Small intestine (tissue), 7 donors: ENCODE results near the gene MAN1C1. TPM values are rescaled to one million over a fixed set of nuclear protein-coding genes. Genes with fewer than 3 reads are reported as not detected.

ENCODE experiments used
- DNase-seq, 2 donors: peaks; one replicate each; pipeline versions ENCODE4 v3.0.0 to v3.0.0-alpha.2; 2013
- FAIRE-seq: peaks from 2 replicates; lab custom pipeline; 2012; peaks lifted over from hg19 to GRCh38; lab: Jason Lieb, UNC
- H3K27ac ChIP-seq, 3 donors: one replicate each; pipeline ENCODE4 v1.5.1; 2013; ENCODE audit warnings: low read length in 2 of 3, mild to moderate bottlenecking in 2 of 3, control low read depth in 1 of 3, inconsistent platforms in 1 of 3, low read depth in 1 of 3, moderate library complexity in 1 of 3
- H3K27me3 ChIP-seq, 3 donors: one replicate each; pipeline ENCODE4 v1.6.1; 2013; ENCODE audit warnings: low read length in 3 of 3, inconsistent platforms in 1 of 3; ENCODE audit not compliant: control insufficient read depth in 3 of 3, insufficient read depth in 3 of 3
- H3K36me3 ChIP-seq, 3 donors: one replicate each; pipeline ENCODE4 v1.6.1; 2013; ENCODE audit warnings: low read length in 3 of 3, inconsistent platforms in 1 of 3, low read depth in 1 of 3, mild to moderate bottlenecking in 1 of 3, moderate library complexity in 1 of 3; ENCODE audit not compliant: control insufficient read depth in 3 of 3, insufficient read depth in 2 of 3
- H3K4me1 ChIP-seq, 3 donors: one replicate each; pipeline ENCODE4 v1.6.1; 2013; ENCODE audit warnings: low read length in 2 of 3, inconsistent platforms in 1 of 3, low read depth in 1 of 3, mild to moderate bottlenecking in 1 of 3, moderate library complexity in 1 of 3; ENCODE audit not compliant: control insufficient read depth in 3 of 3, insufficient read depth in 2 of 3
- H3K4me3 ChIP-seq, 3 donors: one replicate each; pipeline ENCODE4 v1.5.1; 2013; ENCODE audit warnings: low read length in 3 of 3, control low read depth in 1 of 3, inconsistent platforms in 1 of 3, low read depth in 1 of 3, mild to moderate bottlenecking in 1 of 3, moderate library complexity in 1 of 3
- H3K9me3 ChIP-seq, 2 donors: one replicate each; pipeline ENCODE4 v1.6.1; 2013; ENCODE audit warnings: low read depth in 1 of 2, low read length in 1 of 2; ENCODE audit not compliant: control insufficient read depth in 2 of 2, insufficient read depth in 1 of 2
- WGBS, 3 donors: extraction: QIAGEN DNeasy Blood & Tissue Kit; methylation state at CpG; one replicate each; pipeline ENCODE4 v1.1.7; 2013; 5-methylcytosine and 5-hydroxymethylcytosine counted together
- polyA plus RNA-seq, 4 donors: library from polyadenylated mRNA; stranded (reverse) in 3 of 4; unstranded in 1 of 4; fragments of 200-250 nt in 3 of 4; fragments of 120-200 nt in 1 of 4; gene quantifications; one replicate each; pipeline versions ENCODE4 v1.2.1 to v1.2.3, GENCODE V29; 2013
- donor health status: healthy with polysubstance abuse.
- donor health status: control.
- donor health status: control.
- donor health status: Bipolar disorder and iron deficiency.
- donor health status: healthy.

Gene MAN1C1
- polyA plus RNA-seq, 4 donors: 0.67 to 12.1 (median 3.4) TPM

DNA sequence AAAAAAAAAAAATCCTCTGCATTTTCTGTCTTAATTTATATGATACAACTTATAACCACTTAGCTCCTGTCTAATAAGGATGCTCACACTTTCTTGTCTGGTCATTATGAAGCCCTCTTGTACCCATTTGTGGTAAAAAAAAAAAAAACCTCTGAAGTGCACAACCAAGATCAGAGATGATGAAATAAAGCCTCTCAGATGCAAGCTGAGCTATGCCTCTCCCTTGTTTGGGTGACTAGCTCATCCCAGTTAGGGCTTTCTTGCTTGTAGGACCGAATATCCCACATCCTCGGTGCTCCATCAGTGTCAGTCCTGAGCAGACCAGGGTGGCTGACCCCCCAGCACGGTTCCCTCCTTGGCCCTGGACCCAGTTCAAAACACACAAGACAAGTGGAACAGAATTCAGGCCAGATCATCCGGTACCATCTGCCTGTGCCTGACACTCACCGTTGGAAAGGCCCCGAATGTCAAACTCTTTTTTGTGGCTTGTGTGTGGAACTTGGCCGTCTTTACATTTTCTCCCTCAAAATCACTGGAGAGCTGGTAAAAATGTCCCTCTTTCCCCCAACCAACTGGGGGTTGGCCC is 177.1 kb downstream of the MAN1C1 start:
- DNase-seq (no peak), FAIRE-seq (no peak)
- Histone ChIP-seq H3K9me3 (no peaks in the 10 kb centered on the region), H3K4me1 (peaks cover 0 to 33% (median 0%) of the 10 kb centered on the region in 3 donors), H3K4me3 (no peak overlapping the region), H3K36me3 (peaks cover 0 to 7% (median 0%) of the 10 kb centered on the region in 3 donors), H3K27ac (no peak overlapping the region), H3K27me3 (no peaks in the 10 kb centered on the region)
- WGBS, 3 donors: 67 to 79% (median 76%) methylated on average over 7 of the region's 7 CpGs

DNA sequence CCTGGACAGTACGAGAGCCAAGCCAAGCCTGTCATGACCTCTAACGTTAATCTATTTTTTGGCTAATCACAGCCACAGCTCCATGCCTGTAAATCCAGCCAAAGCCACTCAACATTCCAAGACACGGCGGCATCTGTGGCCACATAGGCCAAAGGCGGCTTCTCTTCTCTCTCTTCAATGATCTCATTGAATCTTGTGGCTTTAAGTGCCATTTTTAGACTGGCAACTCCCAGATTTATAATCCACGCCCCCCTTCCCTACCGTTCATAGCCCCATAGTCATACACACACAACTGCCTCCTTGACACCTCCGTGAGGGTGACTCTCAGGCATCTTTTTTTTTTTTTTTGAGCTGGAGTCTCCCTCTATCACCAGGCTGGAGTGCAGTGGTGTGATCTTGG is 177.7 kb downstream of the MAN1C1 start:
- Histone ChIP-seq H3K27me3 (no peaks in the 10 kb centered on the region), H3K36me3 (peaks cover 0 to 7% (median 0%) of the 10 kb centered on the region in 3 donors), H3K4me3 (no peak overlapping the region), H3K4me1 (peaks cover 0 to 39% (median 0%) of the 10 kb centered on the region in 3 donors), H3K27ac (no peak overlapping the region), H3K9me3 (no peaks in the 10 kb centered on the region)
- FAIRE-seq (no peak), DNase-seq (no peak)
- 64 to 76% (median 75%) methylated on average over 8 of the region's 8 CpGs for WGBS, 3 donors

DNA sequence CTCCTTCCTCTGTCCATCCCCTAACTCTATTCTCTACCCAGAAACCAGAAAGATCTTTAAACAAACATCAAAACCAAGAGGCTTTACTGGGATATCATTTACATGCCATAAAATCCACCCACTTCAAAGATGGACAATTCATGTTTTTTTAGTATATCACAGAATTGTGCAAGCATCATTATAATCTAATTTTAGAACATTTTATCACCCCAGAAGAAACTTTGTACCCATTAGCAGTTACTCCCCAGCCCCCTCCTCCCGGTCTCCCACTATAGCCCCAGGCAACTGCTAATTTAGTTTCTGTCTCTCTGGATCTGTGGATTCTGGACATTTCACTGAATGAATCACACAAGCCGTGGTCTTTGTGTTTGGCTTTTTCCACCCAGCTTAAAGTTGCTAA is 178.6 kb downstream of the MAN1C1 start:
- WGBS, 3 donors: 9 to 50% (median 33%) methylated on average over 2 of the region's 2 CpGs
- DNase-seq (peak in 1 of 2 donors; percentile 73), FAIRE-seq (no peak)

DNA sequence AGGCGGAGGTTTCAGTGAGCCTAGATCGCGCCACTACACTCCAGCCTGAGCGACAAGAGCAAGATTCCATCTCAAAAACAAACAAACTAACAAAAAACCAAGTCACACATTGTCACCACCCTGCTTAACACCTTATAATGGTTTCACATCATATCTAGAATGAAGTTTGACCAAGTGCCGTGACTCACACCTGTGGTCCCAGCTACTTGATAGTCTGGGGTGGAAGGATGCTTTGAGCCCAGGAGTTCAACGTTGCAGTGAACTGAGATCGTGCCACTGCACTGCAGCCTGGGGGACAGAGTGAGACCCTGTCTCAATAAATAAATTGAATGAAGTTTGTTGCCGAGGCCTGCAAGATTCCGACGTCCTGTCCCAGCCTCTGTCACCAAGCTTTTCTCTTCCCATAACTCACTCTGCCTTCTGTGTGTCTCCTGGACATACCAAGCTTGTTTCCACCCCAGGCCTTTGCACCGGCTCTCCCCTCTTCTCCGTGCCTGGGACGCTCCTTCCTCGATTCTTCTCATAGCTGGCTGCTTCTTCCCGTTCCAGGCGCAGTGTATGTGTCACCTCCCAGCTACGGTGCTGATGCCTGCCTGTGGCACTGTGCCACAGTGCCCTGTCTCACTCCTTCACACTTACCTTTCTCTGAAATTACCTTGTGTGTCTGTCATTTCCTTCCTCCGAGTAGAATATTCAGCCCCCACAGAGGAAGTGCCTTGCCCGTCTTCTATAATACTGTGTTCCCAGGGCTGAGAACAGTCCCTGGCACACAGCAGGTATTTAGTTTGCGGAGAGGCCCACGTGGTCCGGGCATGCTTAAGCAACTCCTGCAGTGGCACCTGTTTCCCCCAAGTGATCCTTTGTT is 179.6 kb downstream of the MAN1C1 start:
- 41 to 61% (median 42%) methylated on average over 22 of the region's 22 CpGs for WGBS, 3 donors
- DNase-seq: peak; percentile 20 to 69
- Histone ChIP-seq H3K27me3 (no peaks in the 10 kb centered on the region), H3K4me3 (no peak overlapping the region), H3K4me1 (peaks cover 2 to 51% (median 5%) of the 10 kb centered on the region in 3 donors), H3K36me3 (peaks cover 0 to 7% (median 0%) of the 10 kb centered on the region in 3 donors), H3K27ac (peak overlapping the region in 1 of 3 donors; percentile 85), H3K9me3 (no peaks in the 10 kb centered on the region)
- no peak for FAIRE-seq

More for the DNA sequence above, 178.6 kb downstream of the MAN1C1 start:
- H3K9me3 ChIP-seq: no peaks in the 10 kb centered on the region
- peaks cover 0 to 44% (median 0%) of the 10 kb centered on the region in 3 donors for H3K4me1 ChIP-seq
- H3K36me3 ChIP-seq: peaks cover 0 to 7% (median 0%) of the 10 kb centered on the region in 3 donors
- H3K27me3 ChIP-seq: no peaks in the 10 kb centered on the region
- H3K4me3 ChIP-seq: no peak overlapping the region
- peak overlapping the region in 1 of 3 donors; percentile 85 for H3K27ac ChIP-seq

DNA sequence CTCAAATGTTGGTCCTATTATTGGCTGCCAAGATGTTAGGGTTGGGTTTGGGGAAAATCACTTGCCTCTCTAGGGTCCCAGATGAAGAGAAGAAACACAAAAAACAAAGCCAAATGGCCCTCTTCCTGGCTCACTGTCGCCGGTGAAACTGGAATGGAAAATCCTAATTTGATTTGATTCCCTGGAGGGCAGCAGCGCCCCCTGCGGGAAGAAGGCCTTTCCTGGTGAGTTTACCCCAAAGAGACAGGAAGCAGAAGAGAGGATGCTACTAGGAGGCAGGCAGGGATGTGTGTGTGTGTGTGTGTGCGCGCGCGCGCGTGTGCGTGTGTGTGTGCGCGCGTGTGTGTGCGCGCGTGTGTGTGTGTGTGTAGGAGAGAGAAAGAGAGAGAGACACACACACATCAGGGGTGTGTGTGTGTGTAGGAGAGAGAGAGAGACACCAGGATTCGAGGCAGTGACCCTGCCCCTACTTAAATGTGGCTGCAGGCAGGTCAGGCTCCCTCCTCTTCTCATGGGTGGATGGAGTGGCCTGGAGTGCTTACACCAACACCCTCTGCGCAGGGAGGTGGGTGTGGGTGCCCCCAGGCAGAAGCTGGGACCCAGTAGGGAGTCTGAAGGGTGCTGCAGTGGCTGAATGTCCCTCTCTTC is 180.3 kb downstream of the MAN1C1 start:
- 7 to 8% (median 8%) methylated on average over 15 to 19 of the region's 19 CpGs for WGBS, 3 donors
- no peak for FAIRE-seq

DNA sequence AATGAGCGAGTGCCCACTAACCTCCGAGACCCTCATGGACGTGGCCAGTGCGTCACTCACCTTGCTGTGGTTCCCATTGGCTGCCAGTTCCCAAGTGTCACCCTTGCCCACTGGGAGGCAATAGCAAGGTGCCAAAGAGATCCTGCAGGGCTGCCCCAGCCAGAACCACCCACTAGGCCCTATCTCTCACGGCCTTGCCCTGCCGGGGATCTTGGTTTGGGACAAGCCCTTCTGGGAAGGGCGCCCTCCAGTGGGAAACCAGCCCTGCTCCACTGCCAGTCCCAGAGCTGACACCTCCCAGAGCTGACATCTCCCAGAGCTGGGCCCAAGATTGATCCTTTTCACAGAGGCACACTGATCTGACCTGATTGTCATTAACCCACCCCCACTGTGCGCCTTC is 181.3 kb downstream of the MAN1C1 start:
- no peak for FAIRE-seq
- Histone ChIP-seq H3K36me3 (peaks cover 0 to 14% (median 0%) of the 10 kb centered on the region in 3 donors), H3K27me3 (no peaks in the 10 kb centered on the region), H3K4me1 (peaks cover 2 to 54% (median 5%) of the 10 kb centered on the region in 3 donors), H3K9me3 (no peaks in the 10 kb centered on the region), H3K4me3 (no peak overlapping the region), H3K27ac (no peak overlapping the region)
- 63 to 80% (median 78%) methylated on average over 8 of the region's 8 CpGs for WGBS, 3 donors
- peak in 1 of 2 donors; percentile 33 for DNase-seq

More for the DNA sequence above, 180.3 kb downstream of the MAN1C1 start:
- H3K27me3 ChIP-seq: no peaks in the 10 kb centered on the region
- peak overlapping the region in 1 of 3 donors; percentile 85 for H3K27ac ChIP-seq
- H3K4me3 ChIP-seq: no peak overlapping the region
- peaks cover 2 to 51% (median 5%) of the 10 kb centered on the region in 3 donors for H3K4me1 ChIP-seq
- H3K36me3 ChIP-seq: peaks cover 0 to 4% (median 0%) of the 10 kb centered on the region in 3 donors
- peak; percentile 74 to 86 for DNase-seq
- H3K9me3 ChIP-seq: no peaks in the 10 kb centered on the region

DNA sequence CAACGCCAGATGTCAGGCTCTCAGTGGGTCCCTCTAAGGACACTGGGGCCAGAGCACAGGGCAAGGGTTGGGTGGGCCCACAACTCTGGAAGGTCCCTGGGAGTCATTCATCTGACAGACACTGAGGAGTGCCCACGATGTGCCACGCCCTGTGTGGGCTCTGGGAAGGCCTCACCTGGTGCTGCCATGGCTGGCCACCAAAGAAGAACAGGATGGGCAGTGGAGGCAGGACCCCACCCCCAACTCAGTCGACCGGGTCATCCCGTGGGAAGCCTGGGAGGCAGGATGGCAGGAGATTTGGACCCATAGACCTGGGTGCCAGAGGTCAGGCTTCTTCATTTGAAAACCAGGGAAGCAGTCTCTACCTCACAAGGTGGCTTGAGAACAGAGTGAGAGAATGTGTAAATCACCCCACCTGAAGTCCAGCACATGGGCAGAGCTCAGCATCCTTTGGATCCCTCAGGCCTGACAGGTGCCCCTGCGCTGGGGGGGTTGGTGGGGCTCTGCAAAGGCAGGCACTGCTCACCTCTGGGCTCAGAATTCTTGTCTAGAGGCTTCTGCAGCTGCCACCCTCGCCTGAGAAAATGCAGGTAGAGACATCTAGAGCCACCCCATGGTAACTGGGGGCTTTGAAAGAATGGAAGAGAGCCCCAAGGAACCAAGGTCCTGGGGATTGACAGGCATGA is 182.2 kb downstream of the MAN1C1 start:
- Histone ChIP-seq H3K27me3 (no peaks in the 10 kb centered on the region), H3K4me1 (peaks cover 2 to 54% (median 5%) of the 10 kb centered on the region in 3 donors), H3K4me3 (no peak overlapping the region), H3K27ac (no peak overlapping the region), H3K9me3 (no peaks in the 10 kb centered on the region), H3K36me3 (peaks cover 0 to 14% (median 0%) of the 10 kb centered on the region in 3 donors)
- 52 to 72% (median 66%) methylated on average over 8 of the region's 8 CpGs for WGBS, 3 donors
- DNase-seq (no peak), FAIRE-seq (no peak)
